DMS 273 treated with DMSO at 0.1 percent for 48 hours (cell line): ENCODE measurements around the gene DZANK1.
"Not testable (repeated sequence)": the region's sequence is repeated elsewhere in the genome, so short reads cannot be mapped to it uniquely, and the experiment has no call there.

Experiments
- DNase-seq: peaks from one replicate; lab custom pipeline; 2025; lab: John Stamatoyannopoulos, UW

DZANK1 gene

GRCh38 chr20:18436847-18437246 is 30.0 kb downstream of the DZANK1 start:
- DNase-seq = no peak

- no peak for DNase-seq
Measured at GRCh38 chr20:18431206-18431605, 35.6 kb downstream of the DZANK1 start.

GRCh38 chr20:18430172-18430826 is 36.5 kb downstream of the DZANK1 start:
- no peak for DNase-seq

- no peak for DNase-seq
Measured at GRCh38 chr20:18428490-18429173, 38.2 kb downstream of the DZANK1 start.

- no peak for DNase-seq
Measured at GRCh38 chr20:18427214-18427613, 39.6 kb downstream of the DZANK1 start.

GRCh38 chr20:18421608-18422007 is 45.2 kb downstream of the DZANK1 start:
- DNase-seq = no peak

GRCh38 chr20:18416486-18416885 is 50.3 kb downstream of the DZANK1 start:
- DNase-seq = no peak

GRCh38 chr20:18414140-18414539 is 52.7 kb downstream of the DZANK1 start:
- DNase-seq = no peak

GRCh38 chr20:18412221-18412901 is 54.5 kb downstream of the DZANK1 start:
- DNase-seq = no peak

- no peak for DNase-seq
Measured at GRCh38 chr20:18405826-18406225, 61.0 kb downstream of the DZANK1 start.

- DNase-seq = no peak
Measured at GRCh38 chr20:18404172-18404571, 62.7 kb downstream of the DZANK1 start.

- no peak for DNase-seq
Measured at GRCh38 chr20:18403269-18403668, 63.6 kb downstream of the DZANK1 start.

- DNase-seq = no peak
Measured at GRCh38 chr20:18401305-18401704, 65.5 kb downstream of the DZANK1 start.

- DNase-seq = no peak
Measured at GRCh38 chr20:18400460-18400859, 66.4 kb downstream of the DZANK1 start.

- DNase-seq = not testable (repeated sequence)
Measured at GRCh38 chr20:18398713-18399112, 68.1 kb downstream of the DZANK1 start.

- no peak for DNase-seq
Measured at GRCh38 chr20:18397030-18397429, 69.8 kb downstream of the DZANK1 start.

GRCh38 chr20:18395544-18395943 is 71.3 kb downstream of the DZANK1 start:
- DNase-seq = no peak

- DNase-seq = no peak
Measured at GRCh38 chr20:18394363-18394762, 72.5 kb downstream of the DZANK1 start.

GRCh38 chr20:18391686-18392085 is 75.1 kb downstream of the DZANK1 start:
- DNase-seq = no peak

GRCh38 chr20:18390201-18390600 is 76.6 kb downstream of the DZANK1 start:
- no peak for DNase-seq

GRCh38 chr20:18388860-18389259 is 78.0 kb downstream of the DZANK1 start:
- DNase-seq = no peak

- DNase-seq = no peak
Measured at GRCh38 chr20:18380908-18381529, 85.8 kb downstream of the DZANK1 start.
